HG02571 (cell line): Measurements from ENCODE around the gene C11orf91.

ENCODE experiments used
- ATAC-seq: cut with Tn5 transposase; IDR thresholded peaks from one replicate; pipeline ENCODE4 v1.9.1; 2021; ENCODE audit warnings: mild to moderate bottlenecking, moderate library complexity; ENCODE audit not compliant: unreplicated experiment

Gene C11orf91

DNA sequence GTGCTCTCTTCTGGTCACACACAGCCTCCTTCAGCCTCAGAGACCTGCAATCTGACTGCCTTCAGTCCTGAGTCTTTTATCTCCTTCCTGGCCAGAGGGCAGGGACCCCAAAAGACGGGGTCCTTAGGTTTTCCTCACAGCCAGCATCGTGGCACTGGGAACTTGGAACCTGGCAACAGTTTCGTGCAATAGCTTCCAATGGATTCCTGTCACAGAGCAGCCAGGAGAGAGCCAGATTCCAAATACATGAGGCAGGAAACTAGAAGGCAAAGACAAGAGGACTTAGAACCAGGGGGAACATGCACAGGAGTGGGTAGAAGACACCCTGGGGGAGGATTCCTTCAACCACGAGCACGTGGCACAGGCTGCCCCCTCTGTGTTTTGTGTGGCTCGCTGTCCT, 48.6 kb downstream of the C11orf91 start:
- no peak for ATAC-seq

GRCh38 chr11:33651555-33651954, 49.1 kb downstream of the C11orf91 start:
- ATAC-seq = no peak

GRCh38 chr11:33649944-33650343, 50.7 kb downstream of the C11orf91 start:
- no peak for ATAC-seq
